GM12878 (cell line): ENCODE data around the gene GRIN2C.

Source experiments
- MXI1 ChIP-seq: fragments of 150-350 bp; IDR thresholded peaks from 2 replicates; pipeline ENCODE4 v1.6.1; 2011; ENCODE audit warnings: low read depth, mild to moderate bottlenecking, inconsistent platforms, low read length, improper control_type of control experiment
- RAD21 ChIP-seq: IDR thresholded peaks from 2 replicates; pipeline ENCODE4 v1.6.1; 2011; ENCODE audit warnings: mild to moderate bottlenecking, low read depth, low read length, moderate library complexity; ENCODE audit not compliant: insufficient read depth

GRCh38 chr17:74904687-74905409 is 45.2 kb upstream of the GRIN2C start:
- TF ChIP-seq MXI1 (no peak), RAD21 (no peak)
